Midbrain (tissue), 1 donor: ENCODE data around the gene KRTAP17-1.
"Not testable (repeated sequence)": the region's sequence is repeated elsewhere in the genome, so short reads cannot be mapped to it uniquely, and the experiment has no call there.

Source experiments
- DNase-seq: peaks from one replicate; lab custom pipeline; 2025; lab: John Stamatoyannopoulos, UW

The KRTAP17-1 gene

GRCh38 chr17:41302981-41303380 lies 12.5 kb downstream of the KRTAP17-1 start:
- no peak for DNase-seq

GRCh38 chr17:41301916-41302901 lies 13.3 kb downstream of the KRTAP17-1 start, which contains the start of gene KRTAP29-1:
KRTAP29-1 (minus strand) TSS chr17:41302851; CDS start chr17:41302851, 0 bp downstream.
- DNase-seq = no peak

DNA sequence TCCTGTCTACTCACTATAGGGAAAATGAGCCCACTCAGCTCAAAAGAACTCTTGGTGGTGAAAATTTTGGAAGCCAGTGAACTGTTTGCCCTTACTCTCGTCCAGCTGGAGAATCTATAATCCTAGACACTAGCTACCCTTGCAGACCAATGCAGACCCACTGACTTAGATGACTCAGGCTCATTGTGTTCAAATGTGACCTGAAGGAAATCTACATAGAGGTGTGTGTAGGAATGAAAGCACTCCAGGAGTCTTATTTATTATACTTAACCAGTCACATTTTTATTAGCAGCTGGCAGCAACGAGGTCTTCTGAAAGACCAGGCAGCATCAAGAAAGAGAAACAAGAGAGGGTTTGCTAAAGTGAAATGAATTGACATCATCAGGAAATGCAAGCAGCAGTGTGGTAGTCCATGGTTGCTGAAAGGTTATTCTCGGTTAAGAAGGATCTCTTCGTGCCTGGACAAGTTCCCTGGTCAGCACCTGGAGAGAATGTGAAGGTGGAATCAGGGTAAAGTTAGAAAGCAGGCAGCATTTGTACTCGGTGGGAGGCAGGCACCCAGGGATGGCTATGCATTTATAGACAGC lies 14.2 kb downstream of the KRTAP17-1 start:
- DNase-seq = no peak

- DNase-seq = no peak
Observed at GRCh38 chr17:41298458-41299135, 16.9 kb downstream of the KRTAP17-1 start.

DNA sequence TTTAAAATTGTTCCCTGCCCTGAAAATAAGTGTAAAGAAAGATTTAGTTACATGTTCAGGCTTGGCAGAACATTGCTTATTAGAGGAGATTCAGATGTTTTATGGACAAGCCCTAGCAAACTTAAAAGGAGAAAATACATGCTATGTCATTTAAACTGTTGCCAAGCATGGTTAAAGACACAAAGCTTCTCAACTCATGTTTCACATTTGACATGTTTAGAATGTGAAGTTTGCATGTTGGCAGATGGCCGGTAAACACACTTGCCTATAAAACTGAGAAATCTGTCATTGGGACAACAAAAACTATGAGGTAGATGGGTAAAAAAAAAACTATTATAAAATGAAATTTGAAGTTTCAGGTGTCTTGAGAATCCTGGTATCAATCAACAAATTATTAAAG lies 18.7 kb downstream of the KRTAP17-1 start:
- DNase-seq = no peak

- DNase-seq = no peak
Observed at GRCh38 chr17:41294016-41294415, 21.5 kb downstream of the KRTAP17-1 start.

DNA sequence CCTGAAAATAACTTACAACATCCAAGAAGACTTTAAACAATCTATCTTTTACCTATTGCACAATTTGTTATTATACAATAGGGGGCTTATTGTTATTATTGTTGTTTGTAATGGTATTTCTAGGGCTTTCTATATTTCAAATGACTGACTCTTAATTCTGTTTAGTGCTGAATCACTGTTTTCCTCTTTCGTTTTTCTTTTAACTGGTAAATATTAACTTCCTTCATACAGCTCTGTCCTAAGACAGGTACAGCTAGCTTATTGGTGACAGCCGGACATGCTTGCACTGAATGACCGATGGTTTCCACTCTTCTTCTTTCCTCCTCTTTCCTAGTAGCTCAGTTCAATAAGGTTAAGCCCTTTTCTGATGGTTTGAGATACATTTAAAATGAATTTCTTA lies 28.5 kb downstream of the KRTAP17-1 start:
- DNase-seq = no peak

GRCh38 chr17:41284546-41284945 lies 31.0 kb downstream of the KRTAP17-1 start:
- DNase-seq = no peak

GRCh38 chr17:41284043-41284442 lies 31.5 kb downstream of the KRTAP17-1 start:
- no peak for DNase-seq

- no peak for DNase-seq
Observed at GRCh38 chr17:41278176-41278955, 37.1 kb downstream of the KRTAP17-1 start.

- DNase-seq = not testable (repeated sequence)
Observed at GRCh38 chr17:41275648-41276190, 39.8 kb downstream of the KRTAP17-1 start, which contains the start of gene KRTAP9-7. KRTAP9-7 (plus strand) TSS chr17:41275698; CDS start chr17:41275698, 0 bp downstream.

DNA sequence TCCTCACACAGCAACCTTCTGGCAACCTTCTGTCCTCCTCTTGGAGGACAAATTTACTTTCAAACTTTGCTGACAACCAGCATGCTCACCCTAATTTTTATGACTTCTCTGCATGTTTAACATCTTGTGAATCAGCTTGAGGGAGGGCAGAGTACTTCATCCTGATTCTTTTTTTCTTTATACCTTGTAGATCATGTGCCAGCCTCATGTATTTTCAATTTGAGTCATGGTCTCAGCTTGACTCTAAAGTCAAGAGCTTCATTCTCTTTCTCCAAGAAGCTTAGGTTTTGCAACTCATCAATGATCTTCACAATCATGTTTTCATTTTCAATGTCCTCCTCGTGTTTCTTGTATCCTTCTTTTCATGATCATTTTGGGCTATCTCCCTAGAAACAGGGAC lies 43.7 kb downstream of the KRTAP17-1 start:
- no peak for DNase-seq

DNA sequence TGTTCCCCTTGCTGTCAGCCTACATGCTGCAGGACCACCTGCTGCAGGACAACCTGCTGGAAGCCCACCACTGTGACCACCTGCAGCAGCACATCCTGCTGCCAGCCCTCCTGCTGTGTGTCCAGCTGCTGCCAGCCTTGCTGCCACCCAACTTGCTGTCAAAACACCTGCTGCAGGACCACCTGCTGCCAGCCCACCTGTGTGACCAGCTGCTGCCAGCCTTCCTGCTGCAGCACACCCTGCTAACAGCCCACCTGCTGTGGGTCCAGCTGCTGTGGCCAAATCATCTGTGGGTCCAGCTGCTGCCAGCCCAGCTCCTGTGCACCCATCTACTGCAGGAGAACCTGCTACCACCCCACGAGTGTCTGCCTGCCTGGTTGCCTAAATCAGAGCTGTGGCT lies 44.2 kb downstream of the KRTAP17-1 start:
- not testable (repeated sequence) for DNase-seq

DNA sequence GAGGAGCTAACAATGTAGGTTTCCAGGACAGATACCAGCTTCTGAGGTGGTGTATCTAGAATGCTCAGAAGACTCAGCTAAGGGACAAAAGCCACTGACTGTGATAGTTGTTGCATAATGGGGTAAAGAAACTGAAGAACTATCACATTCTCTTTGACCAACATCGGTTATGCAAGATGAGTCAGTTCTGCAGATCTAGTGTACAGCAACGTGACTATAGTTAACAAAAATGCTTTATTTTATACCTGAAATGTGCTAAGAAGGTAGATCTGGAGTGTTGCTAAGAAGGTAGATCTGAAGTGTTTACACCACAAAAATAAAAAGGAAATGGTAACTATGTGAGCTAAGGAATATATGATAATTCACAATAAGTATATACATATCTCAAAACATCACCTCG lies 47.8 kb downstream of the KRTAP17-1 start:
- DNase-seq = no peak

GRCh38 chr17:41265078-41265477 lies 50.4 kb downstream of the KRTAP17-1 start, which contains the start of gene KRTAP9-6:
KRTAP9-6 (plus strand) TSS chr17:41265378; CDS start chr17:41265378, 0 bp downstream.
- no peak for DNase-seq
